ENCODE measurements around the gene BACE1. TPM values are rescaled to one million over a fixed set of nuclear protein-coding genes. Genes with fewer than 3 reads are reported as not detected.

The BACE1 gene
- total RNA-seq, 1 donor from 2014 or later: 30.4 TPM

GRCh38 chr11:117259417-117259816 lies 56.6 kb downstream of the BACE1 start:
- TF ChIP-seq CTCF (conservative IDR thresholded peaks at IDR 0.05): no peak
- Mint-ChIP-seq H3K27ac (ENCODE audit: unreplicated experiment) (no peak overlapping the region), H3K4me3 (no peak overlapping the region)

GRCh38 chr11:117258576-117258975 lies 57.5 kb downstream of the BACE1 start:
- peaks cover 15% of the 10 kb centered on the region for H3K36me3 Mint-ChIP-seq (ENCODE audit: low read depth)

More at GRCh38 chr11:117259417-117259816, 56.6 kb downstream of the BACE1 start:
- Mint-ChIP-seq H3K9me3 (no peaks in the 10 kb centered on the region), H3K36me3 (ENCODE audit: low read depth) (peaks cover 12% of the 10 kb centered on the region), H3K4me1 (no peaks in the 10 kb centered on the region), H3K27me3 (ENCODE audit: low read depth) (no peaks in the 10 kb centered on the region)
- no peak for DNase-seq (ENCODE audit: low read depth, low spot score)

GRCh38 chr11:117256573-117256972 lies 59.5 kb downstream of the BACE1 start:
- Mint-ChIP-seq H3K36me3 (ENCODE audit: low read depth) (peaks cover 12% of the 10 kb centered on the region), H3K4me3 (no peak overlapping the region), H3K9me3 (no peaks in the 10 kb centered on the region), H3K27ac (ENCODE audit: unreplicated experiment) (no peak overlapping the region), H3K27me3 (ENCODE audit: low read depth) (no peaks in the 10 kb centered on the region), H3K4me1 (no peaks in the 10 kb centered on the region)
- TF ChIP-seq CTCF (conservative IDR thresholded peaks at IDR 0.05): no peak
- DNase-seq (ENCODE audit: low read depth, low spot score): no peak

More at GRCh38 chr11:117258576-117258975, 57.5 kb downstream of the BACE1 start:
- TF ChIP-seq CTCF (conservative IDR thresholded peaks at IDR 0.05): no peak
- H3K9me3 Mint-ChIP-seq: no peaks in the 10 kb centered on the region
- no peaks in the 10 kb centered on the region for H3K27me3 Mint-ChIP-seq (ENCODE audit: low read depth)
- H3K4me1 Mint-ChIP-seq: no peaks in the 10 kb centered on the region
- H3K4me3 Mint-ChIP-seq: no peak overlapping the region
- no peak overlapping the region for H3K27ac Mint-ChIP-seq (ENCODE audit: unreplicated experiment)
- DNase-seq (ENCODE audit: low read depth, low spot score): no peak

- DNase-seq (ENCODE audit: low read depth, low spot score): no peak
- H3K9me3 Mint-ChIP-seq: no peaks in the 10 kb centered on the region
- no peak overlapping the region for H3K4me3 Mint-ChIP-seq
- no peaks in the 10 kb centered on the region for H3K4me1 Mint-ChIP-seq
- no peaks in the 10 kb centered on the region for H3K27me3 Mint-ChIP-seq (ENCODE audit: low read depth)
- peaks cover 13% of the 10 kb centered on the region for H3K36me3 Mint-ChIP-seq (ENCODE audit: low read depth)
- H3K27ac Mint-ChIP-seq (ENCODE audit: unreplicated experiment): no peak overlapping the region
- no peak for TF ChIP-seq CTCF (conservative IDR thresholded peaks at IDR 0.05)
Measured at GRCh38 chr11:117255966-117256365, 60.1 kb downstream of the BACE1 start.

- Mint-ChIP-seq H3K27ac (ENCODE audit: unreplicated experiment) (no peak overlapping the region), H3K4me1 (no peaks in the 10 kb centered on the region), H3K27me3 (ENCODE audit: low read depth) (no peaks in the 10 kb centered on the region), H3K36me3 (ENCODE audit: low read depth) (peaks cover 20% of the 10 kb centered on the region), H3K9me3 (no peaks in the 10 kb centered on the region), H3K4me3 (no peak overlapping the region)
- no peak for DNase-seq (ENCODE audit: low read depth, low spot score)
- TF ChIP-seq CTCF (conservative IDR thresholded peaks at IDR 0.05): no peak
Measured at GRCh38 chr11:117251506-117251905, 64.5 kb downstream of the BACE1 start.

- Mint-ChIP-seq H3K36me3 (ENCODE audit: low read depth) (peaks cover 20% of the 10 kb centered on the region), H3K4me3 (no peak overlapping the region), H3K27me3 (ENCODE audit: low read depth) (no peaks in the 10 kb centered on the region), H3K9me3 (no peaks in the 10 kb centered on the region), H3K27ac (ENCODE audit: unreplicated experiment) (no peak overlapping the region), H3K4me1 (no peaks in the 10 kb centered on the region)
- TF ChIP-seq CTCF (conservative IDR thresholded peaks at IDR 0.05): no peak
- no peak for DNase-seq (ENCODE audit: low read depth, low spot score)
Measured at GRCh38 chr11:117249571-117249970, 66.5 kb downstream of the BACE1 start.

Data from neural crest cell (in vitro differentiated cells).